OCI-LY3 (cell line): ENCODE measurements around the gene NFYB.

Source experiments
- EZH2phosphoT487 ChIP-seq: fragments of 200-600 bp; shearing (Covaris generic); IDR thresholded peaks from 2 replicates; pipeline ENCODE4 v1.6.1; 2018; ENCODE audit warnings: antibody characterized with exemption, mixed run types, low read depth
- TF ChIP-seq, protein P1 (sequence below): fragments of 200-600, 300-600 bp; sonication (generic); IDR thresholded peaks from 2 replicates; pipeline ENCODE4 v1.5.1; 2014; ENCODE audit warnings: antibody characterized with exemption, low read length, low read depth

GRCh38 chr12:104138797-104139152, 765 bp upstream of the NFYB start:
- TF ChIP-seq, protein P1, sequence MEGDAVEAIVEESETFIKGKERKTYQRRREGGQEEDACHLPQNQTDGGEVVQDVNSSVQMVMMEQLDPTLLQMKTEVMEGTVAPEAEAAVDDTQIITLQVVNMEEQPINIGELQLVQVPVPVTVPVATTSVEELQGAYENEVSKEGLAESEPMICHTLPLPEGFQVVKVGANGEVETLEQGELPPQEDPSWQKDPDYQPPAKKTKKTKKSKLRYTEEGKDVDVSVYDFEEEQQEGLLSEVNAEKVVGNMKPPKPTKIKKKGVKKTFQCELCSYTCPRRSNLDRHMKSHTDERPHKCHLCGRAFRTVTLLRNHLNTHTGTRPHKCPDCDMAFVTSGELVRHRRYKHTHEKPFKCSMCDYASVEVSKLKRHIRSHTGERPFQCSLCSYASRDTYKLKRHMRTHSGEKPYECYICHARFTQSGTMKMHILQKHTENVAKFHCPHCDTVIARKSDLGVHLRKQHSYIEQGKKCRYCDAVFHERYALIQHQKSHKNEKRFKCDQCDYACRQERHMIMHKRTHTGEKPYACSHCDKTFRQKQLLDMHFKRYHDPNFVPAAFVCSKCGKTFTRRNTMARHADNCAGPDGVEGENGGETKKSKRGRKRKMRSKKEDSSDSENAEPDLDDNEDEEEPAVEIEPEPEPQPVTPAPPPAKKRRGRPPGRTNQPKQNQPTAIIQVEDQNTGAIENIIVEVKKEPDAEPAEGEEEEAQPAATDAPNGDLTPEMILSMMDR = no peak
- no peak for TF ChIP-seq EZH2phosphoT487
